Fibroblast of lung (primary cell): ENCODE measurements around the gene DDX49. TPM values are rescaled to one million over a fixed set of nuclear protein-coding genes. Genes with fewer than 3 reads are reported as not detected.

Experiments used
- DNase-seq, 2 donors: peaks; one replicate each; pipeline versions ENCODE4 v3.0.0 to v3.0.0-alpha.2; 2010; ENCODE audit warnings: low read depth in 2 of 2
- H2AFZ ChIP-seq: 2 replicates; pipeline ENCODE4 v1.5.1; 2012; ENCODE audit warnings: low read length, control low read depth, inconsistent platforms
- H3K27ac ChIP-seq: 2 replicates; pipeline ENCODE4 v1.5.1; 2011; ENCODE audit warnings: low read length, control low read depth; ENCODE audit not compliant: insufficient read depth
- H3K27me3 ChIP-seq: 2 replicates; pipeline ENCODE4 v1.5.1; 2011; ENCODE audit warnings: mild to moderate bottlenecking, low read length; ENCODE audit not compliant: control insufficient read depth, insufficient read depth
- H3K36me3 ChIP-seq: 2 replicates; pipeline ENCODE4 v1.5.1; 2011; ENCODE audit warnings: low read length; ENCODE audit not compliant: control insufficient read depth, insufficient read depth
- H3K4me1 ChIP-seq: 2 replicates; pipeline ENCODE4 v1.5.1; 2011; ENCODE audit warnings: low read length; ENCODE audit not compliant: control insufficient read depth, insufficient read depth; ENCODE audit errors: extremely low read depth
- H3K4me2 ChIP-seq: 2 replicates; pipeline ENCODE4 v1.5.1; 2011; ENCODE audit warnings: low read length, control low read depth; ENCODE audit not compliant: insufficient read depth; ENCODE audit errors: extremely low read depth
- H3K4me3 ChIP-seq, 4 experiments: fragments of 200-600 bp in 1 of 4; sonication (generic) in 1 of 4; replicated peaks in 1 of 4; 2 replicates each; pipeline ENCODE4 v1.5.1; 2011 to 2016; ENCODE audit warnings: low read length in 4 of 4, low read depth in 3 of 4, mild to moderate bottlenecking in 3 of 4, control low read depth in 2 of 4, inconsistent platforms in 1 of 4, mixed read lengths in 1 of 4; ENCODE audit not compliant: insufficient read depth in 1 of 4; ENCODE audit errors: control extremely low read depth in 1 of 4
- H3K79me2 ChIP-seq: 2 replicates; pipeline ENCODE4 v1.5.1; 2012; ENCODE audit warnings: mild to moderate bottlenecking, low read length, inconsistent platforms; ENCODE audit not compliant: control insufficient read depth, insufficient read depth
- H3K9ac ChIP-seq: 2 replicates; pipeline ENCODE4 v1.5.1; 2011; ENCODE audit warnings: mild to moderate bottlenecking, low read length, control low read depth; ENCODE audit not compliant: insufficient read depth
- H3K9me3 ChIP-seq: 2 replicates; pipeline ENCODE4 v1.5.1; 2012; ENCODE audit warnings: low read depth, low read length; ENCODE audit not compliant: control insufficient read depth, insufficient read depth
- H4K20me1 ChIP-seq: 2 replicates; pipeline ENCODE4 v1.5.1; 2011; ENCODE audit warnings: low read length; ENCODE audit not compliant: control insufficient read depth, insufficient read depth; ENCODE audit errors: extremely low read depth
- EZH2 ChIP-seq: IDR thresholded peaks from 2 replicates; pipeline ENCODE4 v1.5.1; 2012; ENCODE audit warnings: low read length, control low read depth, mild to moderate bottlenecking; ENCODE audit errors: missing control alignments
- polyA plus RNA-seq, 2 donors: library from polyadenylated mRNA; depleted of rRNA in 1 of 2; stranded (reverse) in 1 of 2; unstranded in 1 of 2; fragments of >200 nt; gene quantifications; 2 replicates each; pipeline ENCODE4 v1.2.1, GENCODE V29; 2011 to 2012; ENCODE audit warnings: missing spikeins in 1 of 2
- total RNA-seq: library from RNA; depleted of rRNA; stranded (reverse); fragments of >200 nt; gene quantifications from 2 replicates; pipeline ENCODE4 v1.2.1, GENCODE V29; 2014
- TF ChIP-seq, protein P1 (sequence below), 2 donors: IDR thresholded peaks in 1 of 2; conservative IDR thresholded peaks in 1 of 2; 1 replicate in 1 of 2; 2 replicates in 1 of 2; pipeline ENCODE4 v1.5.1; 2011 to 2012; ENCODE audit warnings: low read length in 2 of 2, control low read depth in 1 of 2, inconsistent platforms in 1 of 2, low read depth in 1 of 2, mild to moderate bottlenecking in 1 of 2

Gene DDX49
- total and polyA plus RNA-seq, 2 donors (not counting 1 experiment from before 2014, with no cell fraction given), result 25.3 to 56.3 TPM

DNA sequence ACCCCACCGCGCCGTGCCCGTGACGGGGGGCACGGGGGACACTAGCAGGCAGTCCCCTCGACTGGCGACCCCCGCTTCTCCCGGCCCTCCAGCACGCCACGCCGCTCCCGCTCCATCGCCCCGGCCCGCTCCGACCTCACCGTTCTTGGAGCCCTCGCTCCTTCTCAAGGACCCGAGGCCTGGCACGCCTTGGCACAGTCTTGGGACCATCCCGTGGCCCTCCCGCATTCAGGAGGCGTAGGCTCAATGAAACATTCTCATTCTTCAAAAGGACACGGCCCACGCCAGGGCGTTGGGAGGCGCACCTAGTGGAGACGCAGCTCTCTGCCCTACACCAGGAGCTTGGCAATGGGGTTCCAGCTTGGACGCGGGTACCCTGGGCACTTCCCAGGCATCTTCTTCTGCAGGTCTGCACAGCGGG, 23.1 kb upstream of the DDX49 start:
- Histone ChIP-seq H3K79me2 (no peaks in the 10 kb centered on the region), H4K20me1 (no peaks in the 10 kb centered on the region), H3K36me3 (peaks cover 9% of the 10 kb centered on the region), H3K9me3 (no peaks in the 10 kb centered on the region), H3K27ac (no peak overlapping the region), H3K4me3 (no peak overlapping the region), H3K4me1 (peaks cover 2% of the 10 kb centered on the region), H3K9ac (no peak overlapping the region), H3K27me3 (peaks cover 19% of the 10 kb centered on the region), H2AFZ (no peak overlapping the region), H3K4me2 (no peak overlapping the region)
- TF ChIP-seq EZH2, result no peak
- TF ChIP-seq, protein P1, sequence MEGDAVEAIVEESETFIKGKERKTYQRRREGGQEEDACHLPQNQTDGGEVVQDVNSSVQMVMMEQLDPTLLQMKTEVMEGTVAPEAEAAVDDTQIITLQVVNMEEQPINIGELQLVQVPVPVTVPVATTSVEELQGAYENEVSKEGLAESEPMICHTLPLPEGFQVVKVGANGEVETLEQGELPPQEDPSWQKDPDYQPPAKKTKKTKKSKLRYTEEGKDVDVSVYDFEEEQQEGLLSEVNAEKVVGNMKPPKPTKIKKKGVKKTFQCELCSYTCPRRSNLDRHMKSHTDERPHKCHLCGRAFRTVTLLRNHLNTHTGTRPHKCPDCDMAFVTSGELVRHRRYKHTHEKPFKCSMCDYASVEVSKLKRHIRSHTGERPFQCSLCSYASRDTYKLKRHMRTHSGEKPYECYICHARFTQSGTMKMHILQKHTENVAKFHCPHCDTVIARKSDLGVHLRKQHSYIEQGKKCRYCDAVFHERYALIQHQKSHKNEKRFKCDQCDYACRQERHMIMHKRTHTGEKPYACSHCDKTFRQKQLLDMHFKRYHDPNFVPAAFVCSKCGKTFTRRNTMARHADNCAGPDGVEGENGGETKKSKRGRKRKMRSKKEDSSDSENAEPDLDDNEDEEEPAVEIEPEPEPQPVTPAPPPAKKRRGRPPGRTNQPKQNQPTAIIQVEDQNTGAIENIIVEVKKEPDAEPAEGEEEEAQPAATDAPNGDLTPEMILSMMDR (conservative IDR thresholded peaks at IDR 0.05 in 1 of 2, IDR thresholded peaks at IDR 0.05 in 1 of 2; ENCODE audit: low read depth in 1 of 2, low read length in 2 of 2), result no peak
- peak in 1 of 2 donors; percentile 13 for DNase-seq

DNA sequence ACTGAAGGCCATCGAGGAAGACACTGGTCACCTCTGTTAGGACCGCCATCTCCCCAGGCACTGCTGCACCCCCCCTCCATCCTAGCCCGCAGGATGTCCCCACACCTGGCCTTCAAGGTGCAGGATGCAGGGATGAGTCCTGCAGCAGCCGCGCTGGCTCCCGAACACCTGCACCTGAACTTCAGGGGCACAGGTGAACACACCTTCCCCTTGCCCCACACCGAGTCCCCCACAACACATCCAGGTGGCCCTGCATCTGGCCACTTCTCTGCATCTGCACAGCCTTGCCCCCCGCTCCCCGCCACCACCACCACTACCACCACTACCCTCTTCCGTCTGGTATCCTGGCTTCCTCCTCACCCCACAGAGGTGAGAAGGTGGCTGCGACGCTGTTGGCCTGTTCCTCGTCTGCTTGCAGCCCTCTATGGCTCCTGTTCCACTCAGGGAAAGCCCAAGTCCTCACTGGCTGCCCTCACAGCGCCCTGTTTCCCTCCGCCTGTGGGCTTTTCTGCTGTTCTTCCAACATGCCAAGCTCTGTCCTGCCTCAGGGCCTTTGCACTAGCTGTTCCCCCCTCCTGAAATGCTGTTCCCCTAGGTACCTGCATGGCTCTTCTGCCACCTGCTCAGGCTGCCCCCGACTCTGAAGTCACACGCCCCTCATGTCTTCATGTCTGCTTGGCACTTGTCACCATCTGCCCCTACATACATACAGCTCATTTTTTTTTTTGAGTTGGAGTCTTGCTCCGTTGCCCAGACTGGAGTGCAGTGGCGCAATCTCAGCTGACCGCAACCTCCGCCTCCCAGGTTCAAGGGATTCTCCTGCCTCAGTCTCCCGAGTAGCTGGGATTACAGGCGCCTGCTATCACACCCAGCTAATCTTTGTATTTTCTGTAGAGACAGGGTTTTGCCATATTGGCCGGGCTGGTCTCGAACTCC, 22.2 kb upstream of the DDX49 start:
- TF ChIP-seq EZH2, result no peak
- TF ChIP-seq, protein P1 (conservative IDR thresholded peaks at IDR 0.05 in 1 of 2, IDR thresholded peaks at IDR 0.05 in 1 of 2; ENCODE audit: low read depth in 1 of 2, low read length in 2 of 2), result no peak
- Histone ChIP-seq H3K27ac (no peak overlapping the region), H3K27me3 (peaks cover 19% of the 10 kb centered on the region), H3K4me2 (no peak overlapping the region), H3K4me3 (no peak overlapping the region), H3K9me3 (no peaks in the 10 kb centered on the region), H3K79me2 (no peaks in the 10 kb centered on the region), H3K9ac (no peak overlapping the region), H3K36me3 (peaks cover 9% of the 10 kb centered on the region), H3K4me1 (peaks cover 2% of the 10 kb centered on the region), H2AFZ (no peak overlapping the region), H4K20me1 (no peaks in the 10 kb centered on the region)
- DNase-seq, result no peak

DNA sequence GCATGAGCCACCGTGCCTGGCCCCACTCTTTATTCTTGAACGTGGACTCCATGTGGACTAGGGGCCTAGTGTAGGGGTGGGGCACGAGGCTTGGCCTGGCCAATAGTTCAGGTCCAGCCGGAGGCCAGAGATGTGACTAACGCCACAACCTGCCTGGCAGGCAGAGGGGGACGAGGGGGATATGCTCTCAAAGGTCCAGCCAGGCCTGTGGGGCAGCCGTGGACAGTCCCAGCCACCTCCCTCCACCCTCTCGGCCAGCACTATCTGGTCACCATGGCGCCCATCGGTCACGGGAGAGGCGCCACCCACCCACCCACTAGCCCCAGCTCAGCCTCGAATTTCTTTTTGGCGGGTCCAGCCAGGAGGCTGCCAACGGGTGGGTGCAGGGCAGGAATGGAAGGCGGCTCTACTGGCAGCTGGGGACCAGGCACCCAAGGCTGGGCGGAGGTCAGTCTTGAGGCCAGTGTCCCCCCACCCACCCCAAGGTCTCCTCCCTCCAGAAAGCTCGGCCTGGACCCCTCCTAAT, 21.4 kb upstream of the DDX49 start:
- H3K4me3 ChIP-seq, result no peak overlapping the region
- H3K36me3 ChIP-seq, result peaks cover 9% of the 10 kb centered on the region
- H3K9me3 ChIP-seq, result no peaks in the 10 kb centered on the region
- peaks cover 2% of the 10 kb centered on the region for H3K4me1 ChIP-seq
- no peak overlapping the region for H3K27ac ChIP-seq
- H3K27me3 ChIP-seq, result peaks cover 18% of the 10 kb centered on the region
- no peak overlapping the region for H3K4me2 ChIP-seq
- no peak overlapping the region for H3K9ac ChIP-seq
- H4K20me1 ChIP-seq, result no peaks in the 10 kb centered on the region
- no peak overlapping the region for H2AFZ ChIP-seq
- peak in 1 of 2 donors; percentile 34 for DNase-seq
- no peak for TF ChIP-seq EZH2
- TF ChIP-seq, protein P1 (conservative IDR thresholded peaks at IDR 0.05 in 1 of 2, IDR thresholded peaks at IDR 0.05 in 1 of 2; ENCODE audit: low read depth in 1 of 2, low read length in 2 of 2), result no peak
- H3K79me2 ChIP-seq, result no peaks in the 10 kb centered on the region
